HG03575 (cell line): ENCODE measurements around the gene TMEM72.

Experiments used
- ATAC-seq: cut with Tn5 transposase; IDR thresholded peaks from one replicate; pipeline ENCODE4 v1.9.1; 2021; ENCODE audit not compliant: unreplicated experiment, insufficient number of reproducible peaks, low FRiP score; ENCODE audit errors: extremely low read depth

Gene TMEM72

DNA sequence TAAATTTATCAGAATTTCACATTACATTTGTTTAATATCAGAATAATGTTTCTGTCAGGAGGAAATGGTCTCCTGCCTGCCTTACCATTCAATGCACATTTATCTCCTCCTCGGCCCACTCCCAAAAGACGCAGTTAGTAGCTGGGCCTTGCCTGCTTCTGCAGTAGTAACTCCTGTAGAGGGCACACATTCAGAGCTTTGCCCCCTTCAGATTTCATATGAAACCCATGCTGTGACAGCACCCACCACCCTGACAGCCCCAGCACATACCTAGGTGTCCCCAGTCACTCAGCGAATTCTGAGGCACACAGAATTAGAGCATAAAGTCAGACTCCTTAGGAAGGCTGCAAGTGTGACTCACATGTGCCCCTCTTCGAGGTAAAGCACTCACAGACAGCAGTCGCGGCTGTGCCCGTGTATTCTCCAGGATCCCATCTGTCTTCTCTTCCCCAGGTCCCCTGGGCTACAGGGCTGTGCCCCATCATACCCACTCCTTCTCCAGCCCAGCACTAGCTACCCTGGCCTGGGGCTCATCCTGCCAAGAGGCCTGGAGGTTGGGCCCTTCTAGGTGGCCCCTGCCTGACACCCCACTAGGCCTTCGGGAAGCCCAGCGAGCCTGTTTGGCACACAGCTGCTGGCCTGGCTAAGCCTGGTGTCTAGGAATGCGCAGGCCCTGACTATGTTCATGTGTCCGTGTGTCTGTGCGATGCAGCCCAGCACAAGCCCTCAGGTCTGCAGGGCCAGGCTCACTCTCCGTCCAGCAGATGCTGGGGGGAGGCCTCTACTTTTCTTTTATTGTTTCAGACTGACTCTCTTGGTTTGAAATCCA is 72.1 kb downstream of the TMEM72 start:
- ATAC-seq, result no peak

DNA sequence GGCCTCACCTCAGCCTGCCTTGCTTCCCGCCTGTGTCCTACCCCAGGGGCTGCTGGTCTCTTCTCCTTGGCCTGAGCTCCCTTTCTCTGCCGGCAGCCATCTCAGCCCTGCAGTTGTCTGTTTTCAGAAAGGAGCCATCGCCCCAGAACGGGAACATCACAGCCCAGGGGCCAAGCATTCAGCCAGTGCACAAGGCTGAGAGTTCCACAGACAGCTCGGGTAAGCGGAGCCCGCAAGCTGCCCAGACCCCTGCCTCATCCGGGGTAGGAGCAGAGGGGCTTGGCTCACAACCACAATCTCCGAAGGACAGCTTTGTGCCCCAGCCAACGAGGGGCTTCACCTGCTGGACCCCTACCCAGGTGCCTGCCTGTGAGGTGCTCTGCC is 72.8 kb downstream of the TMEM72 start:
- ATAC-seq, result no peak

DNA sequence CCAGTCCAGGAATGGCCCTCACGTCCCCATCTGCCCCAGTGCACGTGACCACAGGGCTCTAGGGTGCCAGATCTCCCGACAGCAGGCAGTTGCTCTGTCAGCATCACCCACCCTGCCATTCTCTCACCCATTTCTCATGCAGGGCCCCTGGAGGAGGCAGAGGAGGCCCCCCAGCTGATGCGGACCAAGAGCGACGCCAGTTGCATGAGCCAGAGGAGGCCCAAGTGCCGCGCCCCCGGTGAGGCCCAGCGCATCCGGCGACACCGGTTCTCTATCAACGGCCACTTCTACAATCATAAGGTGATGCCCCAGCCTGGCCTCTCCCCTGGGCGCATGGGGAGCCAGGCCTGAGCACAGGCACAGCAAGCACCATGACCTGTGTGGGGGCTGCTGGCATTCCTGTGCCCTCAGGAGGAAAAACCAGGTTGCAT is 73.5 kb downstream of the TMEM72 start:
- no peak for ATAC-seq

DNA sequence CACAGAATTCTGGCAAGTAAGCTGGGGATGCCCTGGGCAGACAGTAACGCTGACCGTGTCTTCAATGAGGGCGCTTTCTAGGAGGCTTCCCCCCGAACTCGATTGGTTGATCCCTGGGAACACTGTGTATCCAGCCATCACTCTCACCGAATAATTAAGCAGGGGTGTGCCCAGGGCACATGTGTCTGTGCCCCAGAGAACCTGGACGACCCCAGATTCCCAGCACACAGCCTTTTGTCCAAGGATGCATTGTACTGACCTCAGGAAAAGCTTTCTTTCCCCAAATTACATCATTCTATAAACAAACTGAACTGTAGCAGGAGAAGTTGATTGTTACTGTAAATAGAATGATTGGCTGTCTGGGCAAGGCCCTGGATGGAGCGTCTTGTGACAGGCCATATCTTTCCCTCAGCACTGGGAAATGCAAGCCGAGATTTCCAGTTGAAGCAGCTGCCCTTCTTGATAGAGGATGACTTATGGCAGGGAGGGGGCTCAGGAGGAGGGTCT is 74.1 kb downstream of the TMEM72 start:
- ATAC-seq, result no peak

DNA sequence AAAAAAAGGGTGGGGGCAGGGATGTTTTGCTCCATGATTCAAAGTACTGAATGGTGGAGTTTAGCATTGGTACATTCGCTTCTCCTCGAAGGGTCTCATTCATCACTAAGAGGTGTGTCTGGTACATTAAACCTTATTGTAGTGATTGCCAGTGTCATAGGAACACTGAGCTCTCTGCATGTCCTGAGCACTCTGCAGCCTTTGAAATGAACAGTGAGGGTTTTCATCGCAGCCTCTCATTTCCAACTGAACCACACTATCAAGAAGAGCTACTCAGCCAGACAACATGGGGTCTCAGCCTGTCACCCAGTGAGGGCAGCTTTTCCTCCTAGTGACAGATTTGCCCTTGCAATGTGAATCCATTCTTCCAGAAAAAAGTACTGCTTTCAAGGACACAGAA is 75.0 kb downstream of the TMEM72 start:
- ATAC-seq, result no peak
